Tibial nerve (tissue), 4 donors: ENCODE data around the gene OGFR. TPM values are rescaled to one million over a fixed set of nuclear protein-coding genes. Genes with fewer than 3 reads are reported as not detected.

ENCODE experiments used
- DNase-seq, 2 donors: peaks; one replicate each; pipeline ENCODE4 v3.0.0-alpha.2; 2019; ENCODE audit warnings: low spot score in 2 of 2
- H3K27ac ChIP-seq, 4 donors: fragments of 200-600 bp; sonication (generic) in 3 of 4; one replicate each; pipeline ENCODE4 v1.5.1; 2017 to 2019; ENCODE audit warnings: mild to moderate bottlenecking in 1 of 4
- H3K27me3 ChIP-seq, 2 donors: fragments of 200-600 bp; sonication (generic) in 1 of 2; one replicate each; pipeline versions ENCODE4 v1.5.1 to v1.6.0; 2017 to 2019
- H3K36me3 ChIP-seq, 3 donors: fragments of 200-600 bp; sonication (generic); one replicate each; pipeline ENCODE4 v1.5.1; 2018 to 2019
- H3K4me1 ChIP-seq, 4 donors: fragments of 200-600 bp; sonication (generic) in 3 of 4; one replicate each; pipeline ENCODE4 v1.5.1; 2017 to 2019
- H3K4me3 ChIP-seq, 4 donors: fragments of 200-600 bp; sonication (generic) in 3 of 4; one replicate each; pipeline ENCODE4 v1.5.1; 2017 to 2019; ENCODE audit warnings: mild to moderate bottlenecking in 1 of 4, moderate library complexity in 1 of 4
- H3K9me3 ChIP-seq, 4 donors: fragments of 200-600 bp; sonication (generic) in 3 of 4; one replicate each; pipeline ENCODE4 v1.5.1; 2017 to 2019
- CTCF ChIP-seq, 5 experiments: fragments of 200-600 bp in 3 of 5; fragments of 450-650 bp in 2 of 5; sonication (generic) in 3 of 5; IDR thresholded peaks; one replicate each; pipeline ENCODE4 v1.5.1; 2016 to 2019; ENCODE audit warnings: antibody characterized with exemption in 5 of 5, mild to moderate bottlenecking in 3 of 5, moderate library complexity in 2 of 5
- EP300 ChIP-seq, 2 donors: sonication (generic); formaldehyde crosslinking; IDR thresholded peaks; one replicate each; pipeline ENCODE4 v1.6.1; 2017; ENCODE audit warnings: antibody characterized with exemption in 2 of 2, mild to moderate bottlenecking in 1 of 2
- POLR2A ChIP-seq, 2 donors: fragments of 450-650 bp; IDR thresholded peaks; one replicate each; pipeline ENCODE4 v1.6.1; 2017; ENCODE audit warnings: antibody characterized with exemption in 2 of 2, mild to moderate bottlenecking in 2 of 2, moderate library complexity in 2 of 2
- WGBS, 2 donors: methylation state at CpG; one replicate each; pipeline ENCODE4 v1.1.5; 2018; 5-methylcytosine and 5-hydroxymethylcytosine counted together
- total RNA-seq, 4 donors: library from RNA; depleted of rRNA; stranded (reverse); fragments of >200 nt; gene quantifications; one replicate each; pipeline ENCODE4 v1.1.0, GENCODE V29; 2016

The OGFR gene
- total RNA-seq, 4 donors from 2014 or later, result 67.1 to 108 (median 80.8) TPM

GRCh38 chr20:62813588-62813987 is 9.0 kb downstream of the OGFR start:
- peak overlapping the region in 1 of 4 donors; percentile 91 for H3K27ac ChIP-seq
- H3K9me3 ChIP-seq, result no peaks in the 10 kb centered on the region
- H3K4me1 ChIP-seq, result peaks cover 0 to 41% (median 31%) of the 10 kb centered on the region in 4 donors
- WGBS, 2 donors, result 75 to 81% methylated on average over 5 to 12 of the region's 13 CpGs
- H3K27me3 ChIP-seq, result peaks cover 0 to 9% of the 10 kb centered on the region in 2 donors
- no peak for DNase-seq
- TF ChIP-seq EP300 (IDR thresholded peaks at IDR 0.05), result no peak
- TF ChIP-seq POLR2A (IDR thresholded peaks at IDR 0.05), result no peak
- TF ChIP-seq CTCF (IDR thresholded peaks at IDR 0.05), result no peak
- H3K36me3 ChIP-seq, result peaks cover 0 to 57% (median 27%) of the 10 kb centered on the region in 3 donors
- H3K4me3 ChIP-seq, result no peak overlapping the region

GRCh38 chr20:62814060-62814708 is 9.5 kb downstream of the OGFR start:
- H3K27ac ChIP-seq, result peak overlapping the region in 3 of 4 donors; percentile 82 to 96 (median 91)
- WGBS, 2 donors, result 79 to 84% methylated on average over 11 to 12 of the region's 13 CpGs
- H3K4me3 ChIP-seq, result no peak overlapping the region
- peaks cover 0 to 53% (median 24%) of the 10 kb centered on the region in 3 donors for H3K36me3 ChIP-seq
- H3K4me1 ChIP-seq, result peaks cover 0 to 47% (median 37%) of the 10 kb centered on the region in 4 donors
- no peak for TF ChIP-seq CTCF (IDR thresholded peaks at IDR 0.05)
- no peak for TF ChIP-seq POLR2A (IDR thresholded peaks at IDR 0.05)
- TF ChIP-seq EP300 (IDR thresholded peaks at IDR 0.05), result no peak
- no peaks in the 10 kb centered on the region for H3K9me3 ChIP-seq
- peaks cover 0 to 9% of the 10 kb centered on the region in 2 donors for H3K27me3 ChIP-seq
- no peak for DNase-seq

GRCh38 chr20:62814709-62815065 is 10.1 kb downstream of the OGFR start:
- no peaks in the 10 kb centered on the region for H3K9me3 ChIP-seq
- no peak overlapping the region for H3K4me3 ChIP-seq
- peaks cover 0 to 9% of the 10 kb centered on the region in 2 donors for H3K27me3 ChIP-seq
- peaks cover 0 to 48% (median 19%) of the 10 kb centered on the region in 3 donors for H3K36me3 ChIP-seq
- no peak for DNase-seq
- WGBS, 2 donors, result 67 to 68% methylated on average over 11 to 12 of the region's 12 CpGs
- peak overlapping the region; percentile 64 to 96 (median 86) for H3K27ac ChIP-seq
- peaks cover 0 to 52% (median 42%) of the 10 kb centered on the region in 4 donors for H3K4me1 ChIP-seq
- TF ChIP-seq POLR2A (IDR thresholded peaks at IDR 0.05), result no peak
- no peak for TF ChIP-seq CTCF (IDR thresholded peaks at IDR 0.05)
- no peak for TF ChIP-seq EP300 (IDR thresholded peaks at IDR 0.05)

GRCh38 chr20:62815066-62815991 is 10.7 kb downstream of the OGFR start:
- Histone ChIP-seq H3K27me3 (peaks cover 0 to 9% of the 10 kb centered on the region in 2 donors), H3K4me3 (no peak overlapping the region), H3K4me1 (peaks cover 0 to 59% (median 48%) of the 10 kb centered on the region in 4 donors), H3K9me3 (no peaks in the 10 kb centered on the region), H3K27ac (peak overlapping the region; percentile 64 to 96 (median 86)), H3K36me3 (peaks cover 0 to 41% (median 15%) of the 10 kb centered on the region in 3 donors)
- TF ChIP-seq POLR2A (IDR thresholded peaks at IDR 0.05), result peak in 1 of 2 donors; percentile 42
- peak in 1 of 2 donors; percentile 54 for TF ChIP-seq EP300 (IDR thresholded peaks at IDR 0.05)
- no peak for TF ChIP-seq CTCF (IDR thresholded peaks at IDR 0.05)
- peak in 1 of 2 donors; percentile 52 for DNase-seq
- WGBS, 2 donors, result 45 to 57% methylated on average over 22 to 24 of the region's 24 CpGs
